PFSK-1 (cell line): ENCODE results near the gene OR12D1.

Experiments
- FOXP2 ChIP-seq: optimal IDR thresholded peaks from 2 replicates; pipeline ENCODE3; 2011; ENCODE audit warnings: borderline replicate concordance, control low read depth, inconsistent platforms; ENCODE audit not compliant: insufficient read depth; ENCODE audit errors: extremely low read length, extremely low read depth
- POLR2AphosphoS5 ChIP-seq: IDR thresholded peaks from 2 replicates; pipeline ENCODE4 v1.6.1; 2012; ENCODE audit warnings: low read depth, mild to moderate bottlenecking, control low read depth, low read length, moderate library complexity
- REST ChIP-seq, 2 experiments: IDR thresholded peaks; 2 replicates each; pipeline versions ENCODE4 v1.6.1 to v1.8.0; 2011 to 2012; ENCODE audit warnings: low read depth in 2 of 2, low read length in 2 of 2, control low read depth in 1 of 2, inconsistent platforms in 1 of 2, mild to moderate bottlenecking in 1 of 2, moderate library complexity in 1 of 2; ENCODE audit not compliant: insufficient read depth in 1 of 2
- SIN3A ChIP-seq: IDR thresholded peaks from 2 replicates; pipeline ENCODE4 v1.6.1; 2012; ENCODE audit warnings: mild to moderate bottlenecking, low read length, moderate library complexity, borderline replicate concordance; ENCODE audit not compliant: insufficient read depth
- TAF1 ChIP-seq: IDR thresholded peaks from 2 replicates; pipeline ENCODE4 v1.6.1; 2012; ENCODE audit warnings: low read length, control low read depth, borderline replicate concordance; ENCODE audit not compliant: insufficient read depth

The OR12D1 gene

GRCh38 chr6:29465279-29465678 lies 50.6 kb downstream of the OR12D1 start:
- TF ChIP-seq POLR2AphosphoS5 (no peak), SIN3A (no peak), REST (IDR thresholded peaks at IDR 0.05; ENCODE audit: insufficient read depth in 1 of 2, low read depth in 2 of 2, low read length in 2 of 2) (no peak), FOXP2 (no peak), TAF1 (no peak)

GRCh38 chr6:29465801-29466200 lies 51.1 kb downstream of the OR12D1 start:
- TF ChIP-seq REST (IDR thresholded peaks at IDR 0.05; ENCODE audit: insufficient read depth in 1 of 2, low read depth in 2 of 2, low read length in 2 of 2): no peak
- TF ChIP-seq SIN3A: no peak
- TF ChIP-seq FOXP2: no peak
- TF ChIP-seq TAF1: no peak
- no peak for TF ChIP-seq POLR2AphosphoS5

- no peak for TF ChIP-seq POLR2AphosphoS5
- no peak for TF ChIP-seq FOXP2
- TF ChIP-seq REST (IDR thresholded peaks at IDR 0.05; ENCODE audit: insufficient read depth in 1 of 2, low read depth in 2 of 2, low read length in 2 of 2): no peak
- TF ChIP-seq SIN3A: no peak
- TF ChIP-seq TAF1: no peak
Measured at GRCh38 chr6:29466241-29466640, 51.5 kb downstream of the OR12D1 start.
